Transverse colon (tissue), 4 donors: ENCODE measurements around the gene AP1S1.

Experiments
- CTCF ChIP-seq, 5 experiments: fragments of 200-600 bp in 3 of 5; fragments of 450-650 bp in 2 of 5; sonication (generic) in 3 of 5; IDR thresholded peaks; 1 replicate in 2 of 5; 2 replicates in 3 of 5; pipeline ENCODE4 v1.5.1; 2016 to 2017; ENCODE audit warnings: antibody characterized with exemption in 5 of 5, inconsistent platforms in 3 of 5, mild to moderate bottlenecking in 2 of 5, moderate library complexity in 1 of 5
- EP300 ChIP-seq: sonication (generic); formaldehyde crosslinking; IDR thresholded peaks from one replicate; pipeline ENCODE4 v1.6.1; 2017; ENCODE audit warnings: antibody characterized with exemption, low read depth
- POLR2A ChIP-seq: fragments of 450-650 bp; IDR thresholded peaks from one replicate; pipeline ENCODE4 v1.6.1; 2016; ENCODE audit warnings: antibody characterized with exemption, mild to moderate bottlenecking, moderate library complexity
- POLR2AphosphoS5 ChIP-seq, 3 donors: sonication (generic); formaldehyde crosslinking; IDR thresholded peaks; one replicate each; pipeline ENCODE4 v1.6.1; 2016; ENCODE audit warnings: antibody characterized with exemption in 3 of 3

DNA sequence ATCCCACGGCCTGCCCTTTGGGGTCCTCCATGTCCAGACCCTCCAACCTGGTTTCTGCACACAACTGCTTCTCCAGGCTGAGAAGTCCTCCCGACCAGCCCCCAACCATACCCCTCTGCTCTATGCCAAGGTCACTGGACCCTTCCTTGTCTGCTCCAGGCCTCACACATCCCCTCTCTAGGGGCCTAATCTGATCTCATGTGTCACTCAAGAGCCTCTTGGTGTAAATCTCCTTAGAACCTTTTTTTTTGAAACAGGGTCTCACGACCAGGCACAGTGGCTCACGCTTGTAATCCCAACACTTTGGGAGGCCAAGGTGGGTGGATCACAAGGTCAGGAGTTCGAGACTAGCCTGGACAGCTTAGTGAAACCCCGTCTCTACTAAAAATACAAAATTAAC, 44.9 kb upstream of the AP1S1 start:
- TF ChIP-seq POLR2A, result no peak
- TF ChIP-seq CTCF (IDR thresholded peaks at IDR 0.05), result no peak
- no peak for TF ChIP-seq EP300
- TF ChIP-seq POLR2AphosphoS5 (IDR thresholded peaks at IDR 0.05), result no peak
